Right lobe of liver (tissue), 4 donors: ENCODE measurements around the gene FGFR2.

Experiments used
- POLR2A ChIP-seq: fragments of 450-650 bp; IDR thresholded peaks from one replicate; pipeline ENCODE4 v1.6.1; 2017; ENCODE audit warnings: antibody characterized with exemption, mild to moderate bottlenecking
- TF ChIP-seq, protein P1 (sequence below), 4 donors: fragments of 200-600 bp in 3 of 4; fragments of 450-650 bp in 1 of 4; IDR thresholded peaks; one replicate each; pipeline versions ENCODE4 v1.5.1 to v1.8.0; 2016 to 2022; ENCODE audit warnings: antibody characterized with exemption in 4 of 4, mild to moderate bottlenecking in 2 of 4
- donor health status: DM: no; HTN: no; CAD: no.
- donor health status: DM: no; HTN: no; CAD: no.
- donor health status: DM: no; HTN: yes; CAD: no.

DNA sequence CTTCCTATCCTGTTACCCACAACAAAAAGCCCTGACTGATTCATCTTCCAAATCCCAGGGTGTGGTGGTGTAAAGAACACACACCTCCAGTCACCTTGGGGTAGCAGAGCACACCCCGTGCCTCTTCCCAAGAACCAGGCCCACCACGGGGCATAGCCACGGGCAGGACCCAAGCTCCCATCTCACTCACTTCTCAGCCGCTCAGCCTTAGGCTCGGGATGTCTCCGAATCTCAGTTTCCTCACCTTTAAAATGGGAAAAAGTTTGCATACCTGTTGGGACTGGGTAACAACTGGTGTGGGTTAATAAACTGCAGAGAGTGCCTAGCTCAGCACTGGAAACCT lies 139.0 kb downstream of the FGFR2 start:
- TF ChIP-seq, protein P1, sequence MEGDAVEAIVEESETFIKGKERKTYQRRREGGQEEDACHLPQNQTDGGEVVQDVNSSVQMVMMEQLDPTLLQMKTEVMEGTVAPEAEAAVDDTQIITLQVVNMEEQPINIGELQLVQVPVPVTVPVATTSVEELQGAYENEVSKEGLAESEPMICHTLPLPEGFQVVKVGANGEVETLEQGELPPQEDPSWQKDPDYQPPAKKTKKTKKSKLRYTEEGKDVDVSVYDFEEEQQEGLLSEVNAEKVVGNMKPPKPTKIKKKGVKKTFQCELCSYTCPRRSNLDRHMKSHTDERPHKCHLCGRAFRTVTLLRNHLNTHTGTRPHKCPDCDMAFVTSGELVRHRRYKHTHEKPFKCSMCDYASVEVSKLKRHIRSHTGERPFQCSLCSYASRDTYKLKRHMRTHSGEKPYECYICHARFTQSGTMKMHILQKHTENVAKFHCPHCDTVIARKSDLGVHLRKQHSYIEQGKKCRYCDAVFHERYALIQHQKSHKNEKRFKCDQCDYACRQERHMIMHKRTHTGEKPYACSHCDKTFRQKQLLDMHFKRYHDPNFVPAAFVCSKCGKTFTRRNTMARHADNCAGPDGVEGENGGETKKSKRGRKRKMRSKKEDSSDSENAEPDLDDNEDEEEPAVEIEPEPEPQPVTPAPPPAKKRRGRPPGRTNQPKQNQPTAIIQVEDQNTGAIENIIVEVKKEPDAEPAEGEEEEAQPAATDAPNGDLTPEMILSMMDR (IDR thresholded peaks at IDR 0.05): no peak
- no peak for TF ChIP-seq POLR2A
